ENCODE measurements around the gene AOAH. TPM values are rescaled to one million over a fixed set of nuclear protein-coding genes. Genes with fewer than 3 reads are reported as not detected.
"Not testable (repeated sequence)": the region's sequence is repeated elsewhere in the genome, so short reads cannot be mapped to it uniquely, and the experiment has no call there.

The AOAH gene
- total RNA-seq, 1 donor from 2014 or later, result not detected

DNA sequence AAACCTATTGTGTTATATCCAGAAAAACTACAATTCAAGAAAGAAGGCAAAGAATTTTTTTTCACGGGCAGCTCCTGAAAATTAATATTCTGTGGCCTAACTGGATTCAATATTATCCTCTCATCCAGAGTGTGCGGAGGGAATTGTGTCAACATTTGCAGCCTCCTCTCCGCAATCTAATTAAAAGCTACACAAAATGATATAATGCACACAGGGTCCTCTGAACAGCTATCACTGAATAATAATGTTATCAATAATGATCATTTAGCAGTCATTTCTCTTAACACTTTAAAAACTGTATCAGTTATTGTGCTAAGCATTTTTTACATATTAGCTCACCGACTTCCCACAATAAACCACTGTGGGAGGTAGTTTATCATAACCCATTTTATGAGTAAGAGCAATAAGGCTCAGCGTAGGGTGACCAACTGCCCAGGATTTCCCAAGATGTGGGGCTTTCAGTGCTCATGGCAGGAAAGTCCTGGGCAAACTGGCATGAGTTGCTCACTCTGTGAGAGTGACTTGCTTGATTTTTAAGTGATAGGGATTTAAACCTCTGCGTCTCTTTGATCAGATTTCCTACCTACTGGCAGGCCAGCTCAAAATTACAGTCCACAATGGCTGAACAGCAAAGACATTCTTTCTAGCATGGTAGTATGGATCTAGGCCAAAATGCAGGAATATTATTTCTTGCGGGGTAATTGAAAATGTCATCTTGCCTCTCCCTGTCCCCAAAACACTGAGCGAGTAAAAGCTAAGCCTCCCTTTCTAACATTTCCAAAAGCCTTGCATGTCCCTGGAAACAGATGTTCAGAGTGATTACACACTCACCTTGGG lies 65.7 kb downstream of the AOAH start:
- DNase-seq (ENCODE audit: low read depth in 2 of 2), result peak; percentile 14 to 75

DNA sequence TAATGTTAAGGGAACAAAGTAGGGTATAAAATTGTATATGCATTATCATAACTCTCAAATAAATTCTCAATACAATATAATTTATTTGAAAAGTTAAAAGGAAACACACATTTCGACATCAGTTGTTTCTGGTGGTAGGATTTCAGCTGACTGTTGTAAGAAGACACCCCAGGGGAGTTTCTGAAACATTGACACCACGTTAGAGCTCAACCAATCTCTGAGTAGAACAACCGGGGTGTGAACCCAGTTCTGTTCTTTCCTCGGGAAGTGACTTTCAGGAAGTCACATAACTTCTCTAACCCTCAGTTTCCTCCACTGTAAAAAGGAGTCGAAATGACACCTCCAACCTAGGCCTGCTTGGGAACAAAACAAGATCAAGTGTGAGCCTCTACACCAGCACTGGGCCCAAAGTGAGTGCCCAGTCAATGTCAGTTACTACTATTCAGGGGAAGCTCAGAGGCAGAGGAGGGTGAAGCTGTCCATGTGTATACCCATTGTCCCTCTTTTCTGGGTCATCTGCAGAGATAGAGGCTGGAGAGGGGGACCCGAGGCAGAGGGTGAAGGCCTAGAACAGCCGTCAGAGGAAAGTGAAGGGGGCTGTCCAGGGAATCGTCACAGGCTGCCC lies 67.1 kb downstream of the AOAH start:
- no peak for DNase-seq (ENCODE audit: low read depth in 2 of 2)

DNA sequence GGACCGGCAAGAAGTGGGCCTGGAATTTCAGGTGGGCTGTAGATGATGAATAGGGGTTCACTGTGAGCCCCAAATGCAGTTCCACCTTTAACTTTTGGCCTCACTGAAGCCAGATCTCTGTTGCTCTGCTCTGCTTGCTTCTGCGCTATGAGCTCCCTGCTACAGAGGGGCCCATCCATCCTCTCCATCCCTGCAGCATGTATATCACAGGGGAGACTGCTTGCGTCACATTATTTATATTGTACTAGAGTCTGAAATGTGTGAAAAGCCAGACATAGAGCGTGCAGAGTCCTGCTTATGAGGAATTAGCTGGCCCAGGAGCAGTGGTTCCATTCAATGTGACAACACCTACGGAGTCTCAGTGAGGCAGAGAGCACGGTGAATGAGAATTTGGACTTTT lies 69.9 kb downstream of the AOAH start:
- DNase-seq (ENCODE audit: low read depth in 2 of 2), result no peak

DNA sequence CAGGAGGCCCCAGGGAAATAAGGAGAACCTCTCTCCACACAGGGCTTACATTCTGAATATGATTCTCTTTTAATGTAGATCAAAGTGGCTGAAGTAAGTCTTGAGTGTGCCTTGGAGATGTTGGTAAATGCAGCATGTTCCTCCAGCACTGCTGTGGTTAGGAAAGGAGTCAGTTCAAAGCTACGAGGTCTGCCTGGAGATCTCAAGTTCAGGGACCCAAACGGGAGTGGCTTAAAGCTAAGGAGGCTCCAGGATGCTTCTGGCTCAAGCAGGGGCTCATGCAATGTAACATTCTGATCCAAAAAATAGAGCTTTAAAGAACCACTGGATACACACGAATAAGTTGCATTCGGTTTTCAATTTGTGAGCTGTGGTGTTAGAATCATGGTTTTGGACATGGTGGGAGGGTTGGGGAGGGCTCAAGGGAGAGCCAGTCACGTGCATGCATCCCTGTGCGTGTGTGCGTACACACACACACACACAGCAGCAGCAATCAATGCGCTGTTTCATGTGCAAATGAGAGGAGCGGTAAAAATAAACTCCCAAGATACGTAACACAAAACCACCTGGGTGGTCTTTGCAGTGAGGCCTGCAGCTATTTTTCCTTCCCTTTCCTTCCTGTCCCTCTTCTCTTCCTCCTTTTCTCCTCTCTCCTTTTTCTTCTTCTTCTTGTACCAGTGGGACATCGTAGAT lies 70.5 kb downstream of the AOAH start:
- DNase-seq (ENCODE audit: low read depth in 2 of 2), result no peak

DNA sequence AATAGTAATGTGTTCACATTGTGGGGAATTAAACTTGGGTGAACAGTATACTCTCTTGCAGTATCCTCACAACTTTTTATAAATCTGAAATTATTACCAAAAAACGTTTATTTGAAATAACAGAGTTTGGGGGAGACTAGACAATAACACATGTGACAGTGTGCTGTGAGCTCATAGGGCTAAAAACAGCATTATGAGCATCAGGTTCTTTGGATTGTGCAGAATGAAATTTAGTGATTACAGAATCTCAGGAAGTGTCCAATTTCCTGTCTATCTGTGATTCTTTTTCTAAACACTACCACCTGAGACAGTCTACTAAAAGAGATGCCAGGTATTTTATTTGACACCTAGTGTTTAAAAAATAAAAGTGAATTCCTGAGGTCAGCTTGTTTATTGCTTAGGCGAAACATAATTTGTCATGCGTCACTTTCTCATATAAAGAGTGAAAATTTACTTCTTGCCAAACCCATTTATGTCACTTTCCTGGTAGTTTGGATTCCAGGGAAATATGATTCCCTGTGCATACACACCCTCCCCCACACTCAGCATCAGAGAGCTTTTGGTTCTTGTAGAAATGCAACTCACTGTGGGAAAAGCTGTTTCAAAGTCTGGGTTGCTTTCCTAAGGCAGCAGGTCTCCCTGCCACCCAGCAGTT lies 71.2 kb downstream of the AOAH start:
- peak in 1 of 2 donors; percentile 59 for DNase-seq (ENCODE audit: low read depth in 2 of 2)

DNA sequence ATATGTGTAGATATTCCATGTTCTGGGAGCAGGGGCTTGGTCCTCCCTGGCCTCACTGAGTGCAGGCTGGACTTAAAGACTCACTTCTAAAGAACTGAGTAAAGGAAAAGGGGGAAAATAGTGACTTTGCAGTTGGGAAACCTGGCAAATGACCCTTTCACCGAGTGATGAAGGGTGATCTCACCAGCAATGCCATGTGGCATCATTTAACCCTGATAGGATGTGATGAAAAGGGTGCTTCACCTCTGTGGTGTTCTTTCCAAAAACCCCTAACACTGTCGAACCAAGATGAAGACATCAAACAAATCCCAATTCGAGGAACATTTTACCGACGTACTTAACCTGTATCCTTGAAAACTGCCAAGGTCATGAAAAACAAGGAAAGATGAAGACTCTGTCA lies 71.9 kb downstream of the AOAH start:
- DNase-seq (ENCODE audit: low read depth in 2 of 2), result no peak

DNA sequence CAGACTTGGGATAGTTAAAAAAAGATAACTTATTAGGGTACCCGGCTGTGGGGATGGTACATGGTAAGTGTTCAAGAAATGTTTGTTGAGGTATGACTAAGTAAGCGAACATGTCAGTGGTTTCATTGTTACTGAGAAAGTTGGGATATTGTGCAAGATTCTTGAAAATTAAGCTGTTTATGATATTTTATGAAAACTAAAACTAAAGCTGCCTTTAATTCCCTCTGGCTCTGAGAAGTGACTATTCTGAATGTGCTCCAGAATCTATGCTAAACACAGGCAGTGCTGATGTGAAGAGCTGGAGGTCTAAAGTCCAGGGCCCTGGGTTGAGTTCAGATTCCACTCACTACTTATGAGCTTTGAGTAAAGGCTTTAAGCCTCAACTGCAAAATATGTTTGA lies 72.9 kb downstream of the AOAH start:
- no peak for DNase-seq (ENCODE audit: low read depth in 2 of 2)

DNA sequence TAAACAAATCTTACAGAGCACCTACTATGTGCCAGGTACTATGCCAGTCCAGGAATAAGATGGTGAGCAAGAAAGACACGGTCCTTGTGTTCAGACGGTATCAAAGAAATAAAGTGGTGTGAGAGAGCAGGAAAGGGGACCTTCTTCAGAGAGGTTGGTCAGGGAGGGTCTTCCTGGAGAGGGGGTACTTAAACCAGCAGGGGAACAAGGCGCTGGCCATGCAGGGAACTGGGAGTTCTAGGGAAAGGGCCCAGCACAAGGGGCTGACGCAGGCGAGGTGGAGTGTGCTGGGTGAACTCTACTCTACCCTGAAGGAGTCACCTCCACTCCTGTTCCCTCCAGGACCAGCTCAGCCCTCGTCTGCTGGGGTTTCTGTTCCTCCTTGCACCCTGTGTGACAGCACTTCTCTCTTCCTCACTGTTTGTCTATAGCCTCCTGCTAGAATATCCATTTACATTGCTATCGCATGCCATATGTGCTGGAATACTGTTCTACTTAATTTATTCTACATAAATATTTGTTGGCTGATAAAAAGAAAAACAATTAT lies 73.5 kb downstream of the AOAH start:
- DNase-seq (ENCODE audit: low read depth in 2 of 2), result no peak

DNA sequence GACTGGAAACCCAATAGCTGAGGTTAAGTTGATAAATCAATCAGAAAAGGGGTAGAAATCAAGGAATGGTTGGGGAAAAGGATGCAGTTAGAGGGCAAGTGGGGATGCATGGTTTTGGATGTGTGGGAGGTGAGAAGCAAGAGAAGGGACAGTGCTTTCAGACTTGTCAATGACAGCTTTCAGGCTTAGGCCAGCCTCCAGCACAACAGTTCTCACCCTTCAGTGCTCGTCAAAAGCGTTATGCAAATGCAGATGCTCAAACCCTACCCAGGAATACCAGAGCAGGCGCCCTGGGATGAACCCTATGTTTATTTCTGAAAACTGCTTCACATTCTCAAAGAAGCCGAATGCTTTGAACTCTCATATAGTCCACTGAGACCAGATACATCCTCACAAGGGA lies 74.0 kb downstream of the AOAH start:
- DNase-seq (ENCODE audit: low read depth in 2 of 2), result no peak

DNA sequence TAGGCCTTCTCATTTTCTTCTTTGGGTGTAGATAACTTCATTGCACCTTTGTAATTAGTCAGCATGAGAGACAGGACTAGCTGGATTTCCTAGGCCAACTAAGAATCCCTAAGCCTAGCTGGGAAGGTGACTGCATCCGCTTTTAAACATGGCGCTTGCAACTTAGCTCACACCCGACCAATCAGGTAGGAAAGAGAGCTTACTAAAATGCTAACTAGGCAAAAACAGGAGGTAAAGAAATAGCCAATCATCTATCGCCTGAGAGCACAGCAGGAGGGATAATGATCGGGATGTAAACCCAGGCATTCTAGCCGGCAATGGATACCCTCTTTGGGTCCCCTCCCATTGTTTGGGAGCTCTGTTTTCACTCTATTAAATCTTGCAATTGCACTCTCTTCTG lies 75.0 kb downstream of the AOAH start:
- not testable (repeated sequence) for DNase-seq (ENCODE audit: low read depth in 2 of 2)

DNA sequence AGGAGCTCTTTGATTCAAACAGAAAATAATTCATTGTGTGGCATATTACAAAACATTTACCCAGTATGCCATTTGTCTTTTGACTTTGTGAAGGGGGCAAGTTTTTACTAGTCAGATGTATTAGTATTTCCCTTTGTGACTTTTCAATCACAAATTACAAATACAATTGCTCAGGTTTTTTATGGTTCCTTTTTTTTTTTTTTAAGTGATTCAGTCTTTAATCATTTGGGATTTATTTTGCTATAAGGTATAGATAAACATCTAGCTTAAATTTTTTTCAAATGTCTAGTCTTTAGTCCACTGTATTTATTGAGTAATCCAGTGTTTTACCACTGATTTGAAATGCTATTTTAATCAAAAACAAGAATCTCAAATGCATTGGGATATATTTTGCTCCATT lies 75.9 kb downstream of the AOAH start:
- no peak for DNase-seq (ENCODE audit: low read depth in 2 of 2)

DNA sequence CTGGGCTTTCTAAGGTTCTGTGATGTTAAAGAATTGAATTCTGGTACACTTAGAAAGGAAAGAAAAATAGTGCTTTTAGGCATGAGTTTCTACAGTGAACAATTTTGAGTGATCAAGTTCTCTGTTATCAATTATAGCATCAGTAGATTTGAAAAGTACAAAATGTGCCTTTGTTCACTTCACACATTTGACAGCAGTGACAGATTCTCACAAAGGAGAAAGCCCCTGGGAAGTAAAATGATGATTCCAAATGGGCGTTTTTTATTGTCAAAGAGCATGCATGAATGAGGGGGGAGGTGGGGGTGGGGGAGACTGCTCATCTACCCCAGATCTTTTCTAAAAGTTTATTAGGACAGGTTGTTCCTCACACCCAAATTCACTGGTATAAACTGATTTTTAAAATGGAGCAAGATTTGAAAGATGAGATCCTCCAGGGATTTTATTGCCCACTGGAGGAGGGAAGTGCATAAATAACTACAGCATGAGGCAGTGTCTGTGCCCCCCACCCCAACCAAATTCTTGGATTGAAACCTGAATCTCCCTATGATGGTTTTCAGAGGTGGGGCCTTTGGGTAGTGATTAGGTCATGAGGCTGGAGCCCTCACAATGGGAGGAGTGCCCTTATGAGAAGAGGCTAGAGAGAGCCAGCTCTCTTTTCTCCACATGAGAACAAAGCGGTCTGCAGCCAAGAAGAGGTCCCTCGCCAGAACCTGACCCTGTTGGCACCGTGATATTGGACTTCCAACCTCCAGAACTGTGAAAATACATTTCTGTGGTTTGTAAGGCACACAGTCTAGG lies 79.5 kb downstream of the AOAH start:
- DNase-seq (ENCODE audit: low read depth in 2 of 2), result no peak

DNA sequence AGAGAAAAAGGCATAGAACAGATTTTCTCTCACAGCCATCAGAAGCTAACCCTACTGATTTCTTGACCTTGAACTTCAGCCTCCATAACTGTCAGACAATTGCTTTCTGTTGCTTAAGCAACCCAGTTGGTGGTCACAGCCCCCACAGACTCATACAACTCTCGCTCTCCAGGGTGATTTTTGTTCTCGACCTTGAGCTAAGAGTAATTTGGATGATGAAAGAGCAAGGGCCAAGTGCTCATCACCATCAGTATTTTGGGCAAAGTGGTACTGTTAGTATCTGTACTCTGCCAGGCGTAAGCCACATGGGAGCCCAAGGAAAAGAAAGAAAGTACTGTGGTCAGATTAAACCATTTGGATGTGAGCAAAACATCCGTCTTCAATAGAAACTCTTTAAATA lies 81.9 kb downstream of the AOAH start:
- DNase-seq (ENCODE audit: low read depth in 2 of 2), result no peak

DNA sequence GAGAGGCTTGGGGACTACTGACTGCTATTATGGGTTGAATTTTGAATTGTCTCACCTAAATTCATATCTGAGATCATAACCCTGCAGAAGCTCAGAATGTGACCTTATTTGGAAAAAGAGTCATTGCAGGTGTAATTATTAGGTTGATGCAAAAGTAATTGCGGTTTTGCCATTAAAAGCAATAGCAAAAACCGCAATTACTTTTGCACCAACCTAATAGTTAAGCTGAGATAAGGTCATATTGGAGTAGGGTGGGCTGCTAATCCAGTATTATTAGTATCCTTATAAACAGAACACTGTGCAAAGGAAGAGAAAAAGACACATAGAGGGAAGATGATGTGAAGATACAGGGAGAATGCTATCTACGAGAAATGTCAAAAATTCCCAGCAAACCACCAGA lies 82.3 kb downstream of the AOAH start:
- DNase-seq (ENCODE audit: low read depth in 2 of 2), result no peak

DNA sequence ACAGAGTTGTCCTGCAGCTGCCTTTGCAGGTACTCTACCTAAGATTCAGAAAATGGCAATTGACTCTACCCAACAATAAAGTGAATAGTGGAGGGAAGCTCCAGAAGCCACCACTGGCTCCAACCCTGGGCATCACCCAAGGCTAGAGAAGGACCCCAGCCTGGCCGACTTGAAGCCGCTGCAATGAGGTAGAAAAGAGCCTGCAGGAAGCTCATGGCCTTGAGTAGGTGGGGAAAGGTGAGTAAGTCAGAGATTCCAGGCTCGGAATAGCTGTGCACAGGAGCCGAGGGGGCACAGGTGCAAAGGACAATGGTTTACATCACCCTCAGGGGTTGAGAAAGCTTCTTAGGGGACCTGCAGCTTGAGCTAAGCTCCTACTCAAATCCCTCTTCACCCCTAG lies 83.6 kb downstream of the AOAH start:
- DNase-seq (ENCODE audit: low read depth in 2 of 2), result no peak

DNA sequence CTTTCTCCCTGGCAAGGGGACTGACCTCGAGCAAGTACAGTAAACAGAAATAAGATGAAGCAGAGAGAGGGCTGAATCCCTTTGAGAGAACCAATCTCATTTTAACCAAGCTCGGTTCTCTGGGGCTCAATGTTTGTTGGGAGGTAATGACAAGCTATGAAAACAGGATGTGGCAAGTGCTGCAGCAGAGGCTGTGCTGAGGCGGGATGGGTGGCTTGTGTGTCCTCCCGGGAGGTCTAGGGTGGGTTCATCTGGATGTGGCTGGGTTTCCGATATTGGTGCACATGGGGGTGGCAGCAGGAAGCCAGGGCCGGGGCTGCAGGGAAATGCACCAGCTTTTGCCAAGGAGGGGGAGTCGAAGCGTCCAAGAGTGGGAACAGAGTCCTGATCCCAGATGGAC lies 84.5 kb downstream of the AOAH start:
- DNase-seq (ENCODE audit: low read depth in 2 of 2), result no peak

DNA sequence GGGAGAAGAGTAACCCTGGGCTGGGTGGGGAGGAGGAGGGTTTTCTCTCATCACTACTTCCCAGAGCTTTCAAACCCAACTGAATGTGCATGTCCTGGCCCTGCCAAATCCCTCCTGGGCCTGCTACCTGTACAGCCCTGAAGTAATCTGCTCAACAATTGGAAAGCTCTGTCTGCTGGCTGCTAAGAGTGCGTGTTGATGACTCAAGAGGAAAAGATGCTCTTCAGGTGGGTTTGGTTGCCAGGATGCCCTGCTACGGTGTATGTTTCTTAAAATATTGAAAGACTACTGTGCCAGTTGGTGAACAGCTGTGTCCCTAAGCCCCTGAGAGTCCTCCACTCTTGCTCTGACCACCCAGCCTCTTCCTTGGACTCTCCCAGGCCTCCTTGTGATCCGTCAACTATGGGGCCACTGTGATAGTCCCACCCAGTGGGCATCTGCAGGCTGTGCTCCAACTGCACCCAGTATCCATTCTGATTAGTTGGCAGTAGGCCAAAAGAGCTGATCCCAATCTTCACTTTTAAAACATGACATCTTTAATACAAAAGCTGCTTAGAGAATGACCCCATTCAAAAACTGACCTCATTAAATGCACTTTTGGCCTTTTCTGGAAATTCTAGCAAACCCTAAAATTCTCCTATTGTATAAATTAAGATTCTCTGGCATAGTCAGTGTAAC lies 85.6 kb downstream of the AOAH start:
- no peak for DNase-seq (ENCODE audit: low read depth in 2 of 2)

DNA sequence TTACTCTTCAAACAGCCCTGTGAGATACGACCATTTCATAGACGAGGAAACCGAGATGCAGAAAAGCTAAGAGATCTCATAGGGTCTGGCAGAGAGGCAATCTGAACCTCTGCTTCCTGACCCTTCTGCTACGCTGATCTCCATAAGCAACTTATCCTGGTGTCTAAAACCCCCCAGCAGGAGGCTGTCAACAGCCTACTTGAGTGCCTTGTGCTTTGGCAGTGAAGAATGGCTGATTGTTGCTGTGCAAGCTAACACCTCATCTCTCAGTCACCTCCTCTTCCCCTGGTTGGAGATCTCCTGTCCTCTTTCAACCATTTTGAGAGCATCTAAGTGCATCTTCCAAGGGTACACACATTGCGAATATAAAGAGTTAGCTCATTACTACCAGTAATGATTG lies 86.2 kb downstream of the AOAH start:
- DNase-seq (ENCODE audit: low read depth in 2 of 2), result no peak

DNA sequence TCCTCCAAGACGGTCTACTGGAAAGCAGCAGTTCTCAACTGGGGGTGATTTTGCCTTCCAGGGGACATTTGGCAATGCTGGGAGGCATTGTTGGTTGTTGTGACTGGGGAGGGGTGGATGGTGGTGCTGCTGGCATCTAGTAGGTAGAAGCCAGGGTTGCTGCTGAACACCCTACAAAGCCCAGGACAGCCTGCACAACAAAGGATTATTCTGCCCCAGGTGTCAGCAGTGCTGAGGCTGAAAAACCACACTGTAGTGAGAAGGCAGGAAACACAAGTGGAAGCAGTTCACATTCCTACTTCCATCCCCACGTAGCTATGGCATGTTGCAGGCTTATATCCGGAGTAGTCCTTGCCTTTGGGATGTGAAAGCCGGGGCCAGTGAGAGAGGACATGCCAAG lies 86.9 kb downstream of the AOAH start:
- DNase-seq (ENCODE audit: low read depth in 2 of 2), result peak in 1 of 2 donors; percentile 31

DNA sequence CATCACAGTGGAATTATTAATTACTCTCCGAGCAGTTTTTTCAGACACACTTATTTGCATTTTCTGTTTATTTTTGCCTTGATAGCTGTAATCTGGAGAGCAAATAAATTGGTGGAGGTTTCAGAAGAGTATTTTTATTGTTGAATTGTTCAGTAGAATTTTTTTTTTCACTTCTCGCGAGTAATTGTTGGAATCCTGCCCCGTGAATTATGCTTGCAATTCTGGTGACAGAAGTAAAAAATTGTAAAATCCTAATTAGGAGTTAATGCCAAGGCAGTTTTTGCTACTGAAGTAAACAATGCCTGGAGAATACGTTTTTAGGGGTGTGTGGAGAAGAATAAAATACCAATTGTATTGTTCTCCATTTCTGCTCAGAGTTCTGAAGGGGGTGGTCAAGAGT lies 88.2 kb downstream of the AOAH start:
- no peak for DNase-seq (ENCODE audit: low read depth in 2 of 2)

DNA sequence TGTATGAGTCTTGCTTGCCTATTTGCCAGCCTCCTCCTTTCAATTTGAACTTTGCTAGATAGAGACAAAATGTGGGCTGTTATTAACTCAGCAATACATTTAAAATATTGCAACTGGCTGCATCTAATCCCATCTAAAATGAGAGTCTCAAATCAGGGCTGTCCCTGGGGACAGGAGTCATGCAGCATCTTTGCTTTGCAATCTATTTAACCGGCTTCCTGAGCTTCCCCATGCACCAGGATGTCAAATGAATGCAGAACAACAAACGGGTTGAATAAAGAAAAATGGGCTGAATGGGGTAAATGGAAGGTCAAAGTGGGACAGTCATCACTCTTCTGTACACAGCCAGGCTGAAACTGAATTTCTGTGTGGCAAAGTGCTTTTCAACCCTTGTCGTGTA lies 89.2 kb downstream of the AOAH start:
- DNase-seq (ENCODE audit: low read depth in 2 of 2), result no peak
